HG03025 (cell line): ENCODE measurements around the gene RNF19B.
"Not testable (repeated sequence)": the region's sequence is repeated elsewhere in the genome, so short reads cannot be mapped to it uniquely, and the experiment has no call there.

ENCODE experiments used
- ATAC-seq: cut with Tn5 transposase; IDR thresholded peaks from one replicate; pipeline ENCODE4 v1.9.1; 2021; ENCODE audit warnings: mild to moderate bottlenecking, moderate library complexity; ENCODE audit not compliant: unreplicated experiment, low FRiP score

RNF19B gene

DNA sequence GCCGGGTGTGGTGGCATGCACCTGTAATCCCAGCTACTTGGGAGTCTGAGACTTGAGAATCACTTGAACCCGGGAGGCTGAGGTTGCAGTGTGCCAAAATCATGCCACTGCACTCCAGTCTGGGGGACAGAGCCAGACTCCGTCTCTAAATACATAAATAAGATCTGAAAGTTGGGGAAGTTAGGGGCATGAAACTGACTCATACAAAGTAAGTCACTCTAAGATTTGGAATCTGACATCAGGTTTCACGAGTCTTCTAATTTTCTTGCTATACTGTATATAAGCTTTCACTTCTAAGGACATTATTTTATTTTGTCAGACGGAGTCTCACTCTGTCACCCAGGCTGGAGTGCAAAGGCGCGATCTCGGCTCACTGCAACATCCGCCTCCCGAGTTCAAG, 30.1 kb downstream of the RNF19B start:
- no peak for ATAC-seq

DNA sequence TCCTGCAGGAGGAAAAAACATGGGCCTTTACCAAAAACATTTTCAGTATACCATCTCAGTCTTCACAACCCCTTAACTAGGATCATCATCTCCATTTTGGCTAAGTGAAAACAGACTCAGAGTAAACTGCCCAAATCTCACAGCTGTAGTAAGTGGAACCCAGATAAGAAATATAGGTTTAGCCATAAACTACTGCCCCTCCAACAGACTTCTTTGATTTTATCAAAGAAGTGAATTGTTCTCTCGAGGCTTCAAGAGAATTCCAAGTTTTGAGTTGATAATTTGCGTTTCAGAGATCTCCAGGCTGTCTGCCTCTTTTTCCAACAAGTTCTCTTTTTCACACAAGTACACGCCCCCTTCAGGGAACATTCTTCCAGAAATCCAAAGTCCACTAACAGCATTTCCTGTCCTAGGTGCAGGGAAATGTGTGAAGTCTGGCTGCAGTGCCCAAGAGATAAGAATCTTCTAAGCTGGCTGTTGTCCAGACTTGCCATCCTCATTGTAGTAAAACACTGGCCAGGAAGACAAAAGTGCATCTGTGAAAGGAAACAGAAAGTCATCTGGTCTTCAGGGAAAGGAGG, 30.8 kb downstream of the RNF19B start:
- no peak for ATAC-seq

- no peak for ATAC-seq
Observed at GRCh38 chr1:32931760-32932159, 32.8 kb downstream of the RNF19B start.

DNA sequence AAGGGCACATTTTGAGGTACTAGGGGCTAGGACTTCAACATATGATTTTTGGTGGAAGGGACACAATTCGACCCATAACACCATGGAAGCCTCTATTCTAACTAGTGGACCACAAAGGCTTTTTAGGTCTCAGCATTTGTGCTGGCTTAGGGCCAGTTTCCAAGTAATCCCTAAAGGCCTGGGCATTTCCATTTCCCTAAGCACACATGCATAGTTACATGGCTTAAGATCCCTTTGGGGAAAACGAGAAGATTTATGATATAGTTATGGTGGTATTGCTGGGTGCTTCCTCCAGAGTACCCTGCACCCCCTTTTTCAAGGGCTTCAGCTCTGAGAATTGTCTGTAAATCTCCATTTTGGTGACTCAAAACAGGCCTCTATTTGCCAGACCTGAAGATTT, 35.2 kb downstream of the RNF19B start:
- no peak for ATAC-seq

DNA sequence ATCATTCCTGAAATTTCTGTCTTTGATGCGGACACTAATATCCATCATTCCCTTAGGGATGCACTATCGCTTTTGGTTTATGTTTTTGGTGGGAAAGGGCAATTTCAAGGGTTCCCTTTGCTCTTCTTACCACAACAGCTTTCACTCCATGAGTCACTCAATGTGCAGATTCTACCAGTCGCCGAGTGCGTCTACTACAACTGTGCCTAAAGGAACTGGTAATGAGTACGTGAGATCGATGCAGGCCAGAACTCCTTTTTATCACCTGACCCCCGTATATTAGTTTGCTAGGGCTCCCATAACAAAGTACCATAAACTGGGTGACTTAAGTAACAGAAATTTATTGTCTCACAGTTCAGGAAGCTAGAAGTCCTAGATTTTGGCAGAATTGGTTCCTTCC, 35.9 kb downstream of the RNF19B start:
- ATAC-seq: no peak

DNA sequence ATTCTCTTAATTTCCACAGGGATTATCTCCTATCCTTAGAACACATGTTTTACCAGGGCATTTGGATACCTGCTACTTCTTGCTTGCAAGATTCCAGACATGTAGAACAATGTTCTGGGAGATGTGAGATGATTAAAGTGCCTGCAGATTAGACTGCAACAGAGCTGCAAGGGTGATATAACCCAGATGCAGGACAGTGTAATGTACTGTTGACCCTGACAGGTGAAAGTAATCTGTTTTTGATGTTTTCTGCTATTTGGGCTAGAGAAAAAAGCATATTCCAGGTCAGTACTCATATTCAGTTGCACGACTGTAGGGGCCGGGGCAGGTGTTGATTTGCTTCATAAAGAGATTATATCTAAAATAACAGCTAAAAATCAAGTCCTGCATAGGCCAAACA, 36.3 kb downstream of the RNF19B start:
- no peak for ATAC-seq

DNA sequence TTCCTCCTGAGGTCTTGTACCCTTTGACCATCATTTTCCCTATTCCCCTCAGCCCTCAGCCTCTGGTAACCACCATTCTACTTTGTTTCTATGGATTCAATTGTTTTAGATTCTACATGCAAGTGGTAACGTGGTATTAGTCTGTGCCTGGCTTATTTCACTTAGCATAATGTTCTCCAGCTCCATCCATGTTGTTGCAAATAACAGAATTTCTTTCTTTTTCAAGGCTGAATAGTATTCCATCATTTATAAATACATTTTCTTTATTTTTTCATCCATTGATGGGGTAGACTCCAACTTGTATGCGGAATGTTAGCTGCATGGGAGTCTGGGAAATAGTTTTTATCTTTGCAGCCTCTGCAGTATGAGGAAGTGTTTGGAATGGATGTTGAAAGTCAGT, 37.2 kb downstream of the RNF19B start:
- ATAC-seq: no peak

- ATAC-seq: no peak
Observed at GRCh38 chr1:32926562-32926961, 38.0 kb downstream of the RNF19B start.

GRCh38 chr1:32925403-32926162, 39.0 kb downstream of the RNF19B start:
- ATAC-seq: no peak

- ATAC-seq: no peak
Observed at GRCh38 chr1:32924881-32925344, 39.7 kb downstream of the RNF19B start.

- no peak for ATAC-seq
Observed at GRCh38 chr1:32920833-32921232, 43.8 kb downstream of the RNF19B start.

DNA sequence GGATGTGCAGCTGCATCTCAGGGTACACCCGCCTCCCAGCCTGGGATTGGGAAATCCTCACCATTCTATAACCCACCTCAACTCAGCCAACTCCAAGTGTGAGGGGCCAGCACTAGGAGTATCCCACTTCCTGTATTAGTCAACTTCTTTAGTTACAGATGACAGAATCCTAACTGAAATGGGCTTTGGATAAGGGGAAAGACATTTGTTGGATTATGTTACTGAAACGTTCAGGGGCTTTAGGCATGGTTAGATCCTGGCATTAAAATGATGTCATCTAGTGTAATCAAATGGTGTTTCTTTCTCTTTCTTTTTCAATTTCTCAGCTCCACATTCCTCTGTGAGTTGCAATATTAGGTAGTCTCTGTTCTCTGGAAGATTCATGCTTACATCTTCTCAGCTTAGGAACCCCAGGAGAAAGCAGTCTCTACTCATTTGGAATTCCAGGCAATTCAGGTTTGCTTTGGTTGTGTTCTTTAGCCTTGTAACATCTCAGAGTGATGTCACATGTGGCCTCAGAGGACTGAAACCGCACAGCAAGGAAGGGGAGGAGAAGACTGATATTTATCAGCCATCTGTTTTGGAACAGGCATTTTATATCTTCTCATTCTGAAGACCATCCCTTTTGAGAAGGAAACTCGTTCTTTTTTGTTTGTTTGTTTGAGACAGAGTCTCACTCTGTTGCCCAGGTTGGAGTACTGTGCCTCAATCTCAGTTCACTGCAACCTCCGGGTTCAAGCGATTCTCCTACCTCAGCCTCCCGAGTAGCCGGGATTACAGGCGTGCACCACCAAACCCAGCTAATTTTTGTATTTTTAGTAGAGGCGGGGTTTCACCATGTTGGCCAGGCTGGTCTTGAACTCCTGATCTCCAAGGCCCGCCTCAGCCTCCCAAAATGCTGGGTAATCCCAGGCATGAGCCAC, 44.5 kb downstream of the RNF19B start:
- no peak for ATAC-seq

DNA sequence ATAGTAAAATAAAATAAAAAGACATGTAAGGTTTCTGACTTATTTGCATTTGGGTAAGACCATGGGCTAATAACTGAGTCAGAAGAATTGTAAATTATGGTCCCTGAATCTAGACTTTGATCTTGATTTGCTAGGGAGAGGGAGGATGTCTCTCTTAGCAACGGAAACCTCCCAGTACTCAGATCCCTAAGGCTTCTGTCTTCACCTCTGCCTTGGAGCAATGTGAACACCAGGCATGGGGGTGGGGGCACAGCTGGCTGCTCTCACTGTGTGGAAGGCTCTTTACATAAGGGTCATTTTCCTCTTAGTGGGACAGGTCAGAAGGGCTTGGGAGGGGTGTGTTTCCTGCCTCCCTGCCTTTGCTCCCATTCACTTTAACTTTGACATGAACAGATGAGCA, 46.4 kb downstream of the RNF19B start:
- ATAC-seq: no peak

DNA sequence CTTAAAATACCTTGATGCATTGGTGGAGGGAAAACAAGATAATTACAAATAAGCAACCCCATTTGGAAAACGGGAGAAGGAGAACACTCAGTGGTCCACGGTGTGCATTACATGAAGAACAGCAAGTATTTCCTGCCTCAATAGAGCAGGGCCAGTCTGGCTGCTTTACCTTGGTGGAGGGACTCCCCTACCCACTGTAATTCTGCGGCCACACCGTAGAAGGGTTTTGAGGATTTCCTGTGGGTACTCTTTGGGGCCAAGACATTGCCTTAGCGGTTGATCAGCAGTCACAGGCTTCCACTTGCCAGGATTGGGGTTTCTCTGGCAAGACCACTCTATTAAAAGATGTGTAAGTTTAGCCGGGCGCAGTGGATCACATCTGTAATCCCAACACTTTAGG, 47.1 kb downstream of the RNF19B start:
- ATAC-seq: no peak

- no peak for ATAC-seq
Observed at GRCh38 chr1:32915766-32916706, 48.6 kb downstream of the RNF19B start.

GRCh38 chr1:32910319-32910718, 54.3 kb downstream of the RNF19B start:
- no peak for ATAC-seq

DNA sequence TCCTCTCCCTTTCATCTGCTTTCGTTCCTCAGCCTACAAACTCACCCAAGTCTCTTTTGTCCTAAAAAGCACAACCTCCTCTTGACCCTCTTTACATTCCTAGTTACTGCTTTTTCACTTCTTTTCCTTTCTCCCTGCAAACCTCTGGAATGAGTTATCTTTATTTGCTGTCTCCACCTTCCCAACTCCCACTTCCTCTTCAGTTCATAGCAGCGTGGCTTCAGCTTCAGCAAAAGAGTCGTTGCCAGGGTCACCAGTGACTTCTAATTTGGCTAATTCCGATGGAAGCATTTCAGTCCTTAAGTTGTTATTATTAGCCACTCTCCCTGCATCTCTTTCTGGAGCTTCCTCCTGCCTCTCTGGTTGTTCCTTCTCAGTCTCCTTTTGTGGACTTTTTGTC, 57.2 kb downstream of the RNF19B start:
- ATAC-seq: no peak

- no peak for ATAC-seq
Observed at GRCh38 chr1:32906654-32907053, 58.0 kb downstream of the RNF19B start.

DNA sequence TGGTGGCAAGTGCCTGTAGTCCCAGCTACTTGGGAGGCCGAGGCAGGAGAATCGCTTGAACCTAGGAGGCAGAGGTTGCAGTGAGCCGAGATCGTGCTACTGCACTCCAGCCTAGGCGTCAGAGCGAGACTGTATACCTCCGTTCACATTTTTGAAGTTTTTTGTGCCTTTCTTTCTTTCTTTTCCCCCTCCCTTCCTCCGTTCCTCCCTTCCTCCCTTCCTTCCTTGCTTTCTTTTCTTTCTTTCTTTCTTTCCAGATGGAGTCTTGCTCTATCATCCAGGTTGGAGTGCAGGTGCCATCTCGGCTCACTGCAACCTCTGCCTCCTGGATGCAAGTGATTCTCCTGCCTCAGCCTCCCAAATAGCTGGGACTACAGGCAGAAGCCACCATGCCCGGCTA, 59.0 kb downstream of the RNF19B start:
- ATAC-seq: not testable (repeated sequence)

DNA sequence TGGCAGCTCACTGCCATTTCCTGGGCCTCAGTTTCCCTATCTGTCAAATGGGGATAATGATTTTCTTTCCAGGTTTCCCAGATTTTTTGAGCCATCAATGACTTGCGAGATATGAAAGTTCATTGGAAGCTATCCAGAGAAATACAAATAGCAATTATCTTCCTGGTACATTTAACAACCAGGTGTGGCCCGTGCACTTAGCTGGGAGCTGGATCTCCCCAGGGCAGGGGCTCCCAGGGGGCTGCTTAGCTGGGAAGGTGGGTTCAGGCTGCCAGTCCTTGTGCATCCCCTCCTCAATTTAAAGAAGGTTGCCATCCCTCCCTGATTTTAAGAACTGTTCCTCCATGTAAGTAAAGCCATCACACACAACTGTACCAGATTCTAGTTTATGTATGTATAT, 59.8 kb downstream of the RNF19B start:
- no peak for ATAC-seq
